Activated CD8-positive, alpha-beta memory T cell treated with anti-CD3 and anti-CD28 coated beads for 24 hours (primary cell): ENCODE results near the gene KEAP1.
"Not testable (repeated sequence)": the region's sequence is repeated elsewhere in the genome, so short reads cannot be mapped to it uniquely, and the experiment has no call there.

Experiments used
- DNase-seq: peaks from one replicate; pipeline ENCODE4 v3.0.0-alpha.2; 2020

The KEAP1 gene

DNA sequence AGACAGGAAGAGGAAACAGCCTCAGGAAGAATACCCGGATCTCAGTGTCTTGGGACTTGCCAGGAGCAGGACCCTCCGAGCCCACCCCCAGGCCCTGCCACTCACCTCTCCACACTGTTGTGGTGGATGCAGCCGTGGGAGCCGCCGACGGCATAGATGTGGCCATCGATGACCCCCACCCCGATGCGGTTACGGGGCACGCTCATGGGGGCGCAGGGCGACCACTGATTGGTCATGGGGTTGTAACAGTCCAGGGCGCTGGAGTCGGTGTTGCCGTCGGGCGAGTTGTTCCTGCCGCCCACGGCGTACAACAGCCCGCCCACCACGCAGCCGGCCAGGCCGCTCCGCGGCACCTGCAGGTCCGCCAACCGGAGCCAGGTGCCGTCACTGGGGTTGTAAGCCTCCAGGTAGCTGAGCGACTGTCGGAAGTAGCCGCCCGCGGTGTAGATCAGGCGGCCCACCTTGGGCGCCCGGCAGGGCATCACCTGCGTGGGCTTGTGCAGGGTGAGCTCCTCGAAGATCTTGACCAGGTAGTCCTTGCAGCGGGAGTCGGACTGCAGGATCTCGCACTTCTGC, 11.6 kb downstream of the KEAP1 start:
- no peak for DNase-seq

- DNase-seq, result no peak
These were observed 16.6 kb downstream of the KEAP1 start for GRCh38 chr19:10486551-10486950.

GRCh38 chr19:10478903-10479384, 24.2 kb downstream of the KEAP1 start:
- DNase-seq, result peak; percentile 94

GRCh38 chr19:10478476-10478875, 24.7 kb downstream of the KEAP1 start:
- DNase-seq, result no peak

GRCh38 chr19:10474962-10475451, 28.1 kb downstream of the KEAP1 start:
- DNase-seq, result no peak

DNA sequence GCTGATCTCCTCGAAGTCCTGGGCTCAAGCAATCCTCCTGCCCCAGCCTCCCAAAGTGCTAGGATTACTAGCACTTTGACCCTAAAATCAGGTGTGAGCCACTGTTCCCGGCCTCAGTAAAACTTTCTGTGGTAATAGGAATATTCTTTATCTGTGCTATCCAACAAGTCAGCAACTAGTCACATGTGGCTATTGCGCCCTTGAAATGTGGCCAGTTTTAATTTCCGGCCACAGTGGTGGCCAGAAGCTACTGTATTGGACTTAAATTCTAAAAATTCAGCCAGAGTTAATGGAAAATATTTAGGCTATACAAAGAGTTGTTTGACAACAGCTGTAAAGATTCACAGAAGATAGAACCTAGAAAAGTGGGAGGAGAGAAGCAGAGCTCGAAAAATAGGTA, 30.0 kb downstream of the KEAP1 start:
- DNase-seq, result no peak

GRCh38 chr19:10471909-10472308, 31.2 kb downstream of the KEAP1 start:
- DNase-seq, result no peak

DNA sequence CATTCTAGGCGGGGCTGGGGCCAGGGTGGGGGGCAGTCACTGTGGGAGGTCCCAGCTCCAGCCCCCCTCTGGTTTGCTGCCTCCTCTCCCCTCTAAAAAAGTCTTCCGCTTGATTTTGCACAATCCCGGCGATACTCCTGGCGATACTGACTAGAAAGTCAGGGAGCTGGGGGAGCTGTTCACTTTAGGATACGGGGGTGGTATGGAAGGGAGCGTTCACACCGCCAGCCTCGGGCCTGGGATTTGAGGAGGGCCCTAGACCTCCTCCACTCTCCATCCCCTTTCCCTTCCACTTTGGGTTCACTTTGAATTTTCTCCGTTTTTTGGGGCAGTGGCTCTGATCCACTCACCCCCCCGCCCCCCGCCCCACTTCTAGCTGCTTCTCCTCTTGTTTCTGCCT, 35.0 kb downstream of the KEAP1 start:
- DNase-seq, result no peak

DNA sequence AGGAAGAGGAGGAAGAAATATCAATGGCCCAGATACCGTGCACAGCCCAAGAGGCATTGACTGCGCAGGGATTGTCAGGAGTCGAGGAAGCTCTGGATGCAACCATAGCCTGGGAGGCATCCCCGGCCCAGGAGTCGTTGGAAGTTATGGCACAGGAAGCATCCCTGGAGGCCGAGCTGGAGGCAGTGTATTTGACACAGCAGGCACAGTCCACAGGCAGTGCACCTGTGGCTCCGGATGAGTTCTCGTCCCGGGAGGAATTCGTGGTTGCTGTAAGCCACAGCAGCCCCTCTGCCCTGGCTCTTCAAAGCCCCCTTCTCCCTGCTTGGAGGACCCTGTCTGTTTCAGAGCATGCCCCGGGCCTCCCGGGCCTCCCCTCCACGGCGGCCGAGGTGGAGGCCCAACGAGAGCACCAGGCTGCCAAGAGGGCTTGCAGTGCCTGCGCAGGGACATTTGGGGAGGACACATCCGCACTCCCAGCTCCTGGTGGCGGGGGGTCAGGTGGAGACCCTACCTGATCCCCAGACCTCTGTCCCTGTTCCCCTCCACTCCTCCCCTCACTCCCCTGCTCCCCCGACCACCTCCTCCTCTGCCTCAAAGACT, 36.0 kb downstream of the KEAP1 start:
- DNase-seq, result no peak

DNA sequence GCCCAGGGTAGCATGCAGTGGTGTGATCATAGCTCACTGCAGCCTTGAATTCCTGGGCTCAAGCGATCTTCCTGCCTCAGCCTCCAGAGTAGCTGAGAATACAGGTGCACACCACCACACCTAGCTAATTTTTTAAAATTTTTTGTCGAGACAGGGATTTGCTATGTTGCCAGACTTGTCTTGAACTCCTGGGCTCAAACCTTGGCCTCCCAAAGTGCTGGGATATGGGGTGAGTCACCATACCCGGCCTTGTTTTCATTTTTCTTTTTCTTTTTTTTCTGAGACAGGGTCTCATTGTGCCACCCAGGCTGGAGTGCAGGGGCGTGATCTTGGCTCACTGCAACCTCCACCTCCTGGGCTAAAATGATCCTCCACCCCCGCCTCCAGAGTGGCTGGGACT, 38.7 kb downstream of the KEAP1 start:
- no peak for DNase-seq

GRCh38 chr19:10462557-10462956, 40.6 kb downstream of the KEAP1 start:
- no peak for DNase-seq

DNA sequence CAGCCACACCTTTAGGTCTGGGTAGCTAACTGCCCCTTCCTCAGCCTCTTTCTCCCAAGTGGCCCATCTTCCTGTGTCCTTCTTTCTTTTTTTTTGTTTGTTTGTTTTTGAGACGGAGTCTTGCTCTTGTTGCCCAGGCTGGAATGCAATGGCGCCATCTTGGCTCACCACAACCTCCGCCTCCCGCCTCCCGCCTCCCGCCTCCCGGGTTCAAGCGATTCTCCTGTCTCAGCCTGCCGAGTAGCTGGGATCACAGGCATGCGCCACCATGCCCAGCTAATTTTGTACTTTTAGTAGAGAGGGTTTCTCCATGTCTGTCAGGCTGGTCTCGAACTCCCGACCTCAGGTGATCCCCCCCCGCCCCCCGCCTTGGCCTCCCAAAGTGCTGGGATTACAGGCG, 41.1 kb downstream of the KEAP1 start:
- DNase-seq, result not testable (repeated sequence)

DNA sequence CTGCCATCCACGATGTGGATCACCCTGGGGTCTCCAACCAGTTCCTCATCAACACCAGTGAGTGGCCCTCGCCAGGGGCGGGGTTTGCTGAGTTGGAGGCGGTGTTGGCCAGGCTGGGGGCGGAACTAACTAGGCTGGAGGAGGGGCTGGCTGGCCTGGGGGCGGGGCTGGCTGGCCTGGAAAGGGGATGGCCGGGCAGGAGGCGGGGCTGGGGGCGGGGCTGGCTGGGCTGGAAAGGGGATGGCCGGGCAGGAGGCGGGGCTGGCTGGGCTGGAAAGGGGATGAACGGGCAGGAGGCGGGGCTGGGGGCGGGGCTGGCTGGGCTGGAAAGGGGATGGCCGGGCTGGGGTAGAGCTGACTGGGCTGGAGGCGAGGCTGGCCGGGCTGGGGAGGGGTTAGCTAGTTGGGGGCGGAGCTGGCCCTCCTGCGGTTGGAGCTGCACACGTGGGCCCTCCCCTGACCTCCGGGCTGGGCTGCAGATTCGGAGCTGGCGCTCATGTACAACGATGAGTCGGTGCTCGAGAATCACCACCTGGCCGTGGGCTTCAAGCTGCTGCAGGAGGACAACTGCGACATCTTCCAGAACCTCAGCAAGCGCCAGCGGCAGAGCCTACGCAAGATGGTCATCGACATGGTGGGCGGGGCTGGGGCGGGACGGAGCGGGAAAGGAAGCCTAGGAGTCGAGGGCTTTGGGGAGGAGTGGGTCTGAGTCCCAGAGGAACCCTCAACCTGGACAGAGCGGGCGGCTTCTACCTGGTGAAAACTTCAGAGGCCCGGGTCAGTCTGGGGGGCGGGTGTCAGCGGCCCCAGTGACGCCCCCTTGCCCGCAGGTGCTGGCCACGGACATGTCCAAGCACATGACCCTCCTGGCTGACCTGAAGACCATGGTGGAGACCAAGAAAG, 41.9 kb downstream of the KEAP1 start:
- peak; percentile 92 for DNase-seq

- no peak for DNase-seq
These were observed 42.5 kb downstream of the KEAP1 start for GRCh38 chr19:10460714-10461046.

DNA sequence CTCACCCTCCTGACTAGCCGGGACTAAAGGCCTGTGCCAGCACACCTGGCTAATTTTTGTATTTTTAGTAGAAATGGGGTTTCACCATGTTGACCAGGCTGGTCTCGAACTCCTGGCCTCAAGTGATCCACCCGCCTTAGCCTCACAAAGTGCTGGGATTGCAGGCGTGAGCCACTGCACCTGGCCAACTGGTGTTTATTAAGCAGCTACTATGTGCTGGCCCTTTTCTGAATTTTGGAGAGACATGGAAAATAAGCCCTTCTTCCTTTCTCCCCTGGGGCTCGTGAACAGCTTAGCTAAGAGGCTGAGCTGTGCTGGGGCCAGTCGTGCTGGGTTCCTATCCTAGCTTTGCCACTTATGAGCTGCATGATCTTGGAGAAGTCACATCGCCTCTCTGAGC, 44.4 kb downstream of the KEAP1 start:
- DNase-seq, result not testable (repeated sequence)

- no peak for DNase-seq
These were observed 48.9 kb downstream of the KEAP1 start for GRCh38 chr19:10454267-10454666.

- DNase-seq, result no peak
These were observed 49.3 kb downstream of the KEAP1 start for GRCh38 chr19:10453852-10454251.

- no peak for DNase-seq
These were observed 50.2 kb downstream of the KEAP1 start for GRCh38 chr19:10452726-10453618.

DNA sequence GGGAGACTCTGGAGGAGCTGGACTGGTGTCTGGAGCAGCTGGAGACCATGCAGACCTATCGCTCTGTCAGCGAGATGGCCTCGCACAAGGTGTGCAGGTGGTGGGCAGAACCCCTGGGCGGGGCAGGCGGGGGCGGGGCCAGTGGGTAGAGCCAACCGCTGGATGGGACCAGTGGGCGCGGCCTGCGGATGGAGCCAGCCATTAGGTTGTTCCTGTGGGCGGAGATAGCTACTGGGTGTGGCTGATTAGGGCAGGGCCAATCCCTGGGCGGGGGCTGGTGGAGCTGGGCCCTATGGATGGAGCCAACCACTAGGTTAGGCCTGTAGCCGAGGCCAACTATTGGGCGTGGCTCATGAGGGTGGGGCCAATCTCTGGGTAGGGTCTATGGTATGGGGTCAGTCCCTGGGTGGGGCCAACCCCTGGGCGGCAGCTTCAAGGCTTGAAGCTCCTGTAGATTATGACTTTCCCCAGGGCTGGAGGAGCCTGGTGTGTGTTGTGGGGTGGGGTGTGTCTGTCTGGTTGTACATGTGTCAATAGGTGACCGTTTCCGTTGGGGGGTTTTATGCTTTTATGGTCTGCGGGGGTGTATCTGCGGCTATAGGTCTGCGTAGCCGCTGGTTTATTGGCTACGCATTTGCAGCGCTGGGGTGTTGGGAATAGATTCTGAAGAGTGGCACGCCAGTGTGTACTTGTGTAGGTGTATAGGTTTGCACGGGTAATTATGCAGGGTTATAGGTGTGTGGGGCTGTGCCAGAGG, 52.1 kb downstream of the KEAP1 start:
- no peak for DNase-seq

DNA sequence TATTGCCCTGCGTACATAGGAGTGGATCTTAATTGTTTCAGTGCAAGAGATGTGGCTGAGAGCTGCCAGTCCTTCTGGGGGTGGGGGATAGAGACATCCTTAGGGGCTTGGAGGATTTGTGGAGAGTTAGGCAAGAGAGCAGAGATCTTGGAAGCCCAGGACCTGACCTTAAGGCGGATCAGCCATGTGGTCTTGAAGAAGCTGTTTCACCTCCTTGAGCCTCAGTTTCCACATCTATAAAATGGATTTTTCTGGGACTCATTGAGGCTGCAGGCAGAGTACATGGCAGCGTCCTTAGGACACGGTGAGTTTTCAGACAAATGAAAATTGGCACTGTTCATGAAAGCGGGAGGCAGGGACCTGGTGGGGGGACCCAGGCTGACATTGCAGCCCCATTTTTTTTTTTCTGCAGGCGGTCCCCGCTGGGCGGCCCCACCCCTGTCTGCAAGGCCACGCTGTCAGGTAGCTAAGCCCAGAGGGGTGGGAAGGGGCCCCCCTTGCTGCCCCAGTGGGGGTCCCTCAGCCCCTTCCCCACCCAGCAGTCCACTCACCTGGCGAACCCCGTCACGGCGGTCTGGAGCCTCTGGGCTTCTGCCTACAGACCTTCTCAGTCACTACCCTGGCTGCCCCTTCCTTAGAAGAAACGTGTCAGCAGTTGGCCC, 52.8 kb downstream of the KEAP1 start:
- DNase-seq, result no peak

DNA sequence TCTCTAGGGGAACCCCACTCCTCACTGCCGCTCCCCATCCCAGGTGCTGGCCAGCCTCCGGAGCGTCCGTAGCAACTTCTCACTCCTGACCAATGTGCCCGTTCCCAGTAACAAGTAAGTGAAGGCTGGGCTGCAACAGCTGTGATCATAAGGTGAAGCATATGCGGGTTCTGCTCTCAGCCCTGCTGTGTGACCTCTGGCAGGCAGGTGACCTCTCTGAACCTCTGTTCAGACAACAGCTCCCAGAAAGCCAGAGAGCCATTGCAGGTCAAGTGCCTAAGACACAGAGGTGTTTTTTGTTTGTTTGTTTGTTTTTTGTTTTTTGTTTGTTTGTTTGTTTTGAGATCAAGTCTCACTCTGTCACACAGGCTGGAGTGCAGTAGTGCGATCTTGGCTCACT, 54.1 kb downstream of the KEAP1 start:
- no peak for DNase-seq

GRCh38 chr19:10442698-10443097, 60.5 kb downstream of the KEAP1 start:
- DNase-seq, result no peak
